ENCODE measurements around the gene MRPL20.
"Not testable (repeated sequence)": the region's sequence is repeated elsewhere in the genome, so short reads cannot be mapped to it uniquely, and the experiment has no call there.

Gene MRPL20

DNA sequence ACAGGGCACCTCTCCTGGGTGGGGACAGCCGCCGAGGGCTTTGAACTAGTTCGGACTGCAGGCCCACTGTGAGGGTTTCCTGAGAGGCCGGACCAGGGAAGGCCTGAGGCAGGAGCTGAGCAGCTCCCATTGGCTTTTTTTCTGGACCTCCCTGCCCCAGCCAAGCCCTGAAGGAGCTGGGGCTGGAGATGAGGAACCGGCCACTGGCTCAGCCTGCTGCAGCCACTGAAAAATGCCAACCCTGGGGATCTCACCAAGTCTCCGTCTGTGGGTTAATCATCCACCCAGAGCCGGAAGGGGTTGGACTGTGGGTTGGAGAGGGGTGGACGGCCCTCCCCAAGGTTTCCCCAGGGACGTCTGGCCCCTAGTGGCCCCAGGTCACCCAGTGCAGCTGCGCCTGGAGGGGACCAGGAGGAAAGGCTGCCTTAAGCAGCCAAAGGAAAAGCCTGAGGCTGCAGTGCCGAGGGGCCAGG lies 30.8 kb upstream of the MRPL20 start:
- no peak for DNase-seq (ENCODE audit: low read depth in 1 of 2, low spot score in 1 of 2)

DNA sequence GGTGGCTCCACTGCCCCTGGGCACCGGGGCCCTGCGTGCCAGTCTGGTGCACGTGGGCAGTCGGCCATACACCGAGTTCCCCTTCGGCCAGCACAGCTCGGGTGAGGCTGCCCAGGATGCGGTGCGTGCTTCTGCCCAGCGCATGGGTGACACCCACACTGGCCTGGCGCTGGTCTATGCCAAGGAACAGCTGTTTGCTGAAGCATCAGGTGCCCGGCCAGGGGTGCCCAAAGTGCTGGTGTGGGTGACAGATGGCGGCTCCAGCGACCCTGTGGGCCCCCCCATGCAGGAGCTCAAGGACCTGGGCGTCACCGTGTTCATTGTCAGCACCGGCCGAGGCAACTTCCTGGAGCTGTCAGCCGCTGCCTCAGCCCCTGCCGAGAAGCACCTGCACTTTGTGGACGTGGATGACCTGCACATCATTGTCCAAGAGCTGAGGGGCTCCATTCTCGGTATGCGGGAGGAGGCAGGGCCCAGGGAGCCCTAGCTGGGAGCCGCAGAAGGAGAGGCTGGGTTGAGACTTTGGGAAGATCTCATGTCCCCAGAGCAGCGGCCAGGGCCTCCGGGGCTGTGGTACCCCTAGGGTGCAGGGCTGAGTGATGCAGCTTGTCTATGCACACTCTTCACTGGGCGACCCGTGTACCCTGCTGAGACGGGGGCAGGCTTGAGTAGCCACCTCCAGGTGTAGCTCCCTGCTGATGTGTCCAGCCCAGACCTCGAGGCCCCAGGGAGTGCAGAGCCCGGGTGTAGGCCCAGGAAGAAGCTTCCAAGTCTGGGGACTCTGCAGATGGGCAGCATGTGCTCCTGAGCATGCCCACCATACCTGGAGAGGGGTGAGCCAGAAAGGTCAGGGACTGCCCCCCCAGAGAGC lies 30.2 kb upstream of the MRPL20 start:
- no peak for DNase-seq (ENCODE audit: low read depth in 1 of 2, low spot score in 1 of 2)

DNA sequence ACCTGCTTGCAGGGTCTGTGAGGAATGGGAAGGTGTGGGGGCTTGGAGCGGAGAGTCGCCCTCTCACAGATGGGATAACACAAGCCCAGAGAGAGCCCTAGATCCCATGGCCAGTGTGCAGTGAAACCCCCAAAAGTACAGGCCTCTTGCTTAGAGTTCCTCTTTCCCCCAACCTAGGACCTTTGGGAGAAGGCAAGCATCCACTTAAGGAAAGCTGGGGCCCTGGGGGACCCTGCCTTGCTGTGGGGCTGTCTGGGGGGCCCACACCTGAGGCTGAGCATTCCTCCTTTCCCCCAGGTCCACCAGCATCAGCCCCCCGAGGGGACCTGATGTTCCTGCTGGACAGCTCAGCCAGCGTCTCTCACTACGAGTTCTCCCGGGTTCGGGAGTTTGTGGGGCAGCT lies 29.5 kb upstream of the MRPL20 start:
- DNase-seq (ENCODE audit: low read depth in 1 of 2, low spot score in 1 of 2): no peak

GRCh38 chr1:1435911-1436629 lies 29.0 kb upstream of the MRPL20 start:
- no peak for DNase-seq (ENCODE audit: low read depth in 1 of 2, low spot score in 1 of 2)

GRCh38 chr1:1435106-1435903 lies 28.2 kb upstream of the MRPL20 start, which contains the start of gene VWA1:
Gene VWA1 (plus strand): TSS chr1:1435690. CDS start chr1:1435749, 59 bp downstream.
- DNase-seq (ENCODE audit: low read depth in 1 of 2, low spot score in 1 of 2): peak in 1 of 2 donors; percentile 29

GRCh38 chr1:1434824-1435105 lies 27.7 kb upstream of the MRPL20 start:
- no peak for DNase-seq (ENCODE audit: low read depth in 1 of 2, low spot score in 1 of 2)

DNA sequence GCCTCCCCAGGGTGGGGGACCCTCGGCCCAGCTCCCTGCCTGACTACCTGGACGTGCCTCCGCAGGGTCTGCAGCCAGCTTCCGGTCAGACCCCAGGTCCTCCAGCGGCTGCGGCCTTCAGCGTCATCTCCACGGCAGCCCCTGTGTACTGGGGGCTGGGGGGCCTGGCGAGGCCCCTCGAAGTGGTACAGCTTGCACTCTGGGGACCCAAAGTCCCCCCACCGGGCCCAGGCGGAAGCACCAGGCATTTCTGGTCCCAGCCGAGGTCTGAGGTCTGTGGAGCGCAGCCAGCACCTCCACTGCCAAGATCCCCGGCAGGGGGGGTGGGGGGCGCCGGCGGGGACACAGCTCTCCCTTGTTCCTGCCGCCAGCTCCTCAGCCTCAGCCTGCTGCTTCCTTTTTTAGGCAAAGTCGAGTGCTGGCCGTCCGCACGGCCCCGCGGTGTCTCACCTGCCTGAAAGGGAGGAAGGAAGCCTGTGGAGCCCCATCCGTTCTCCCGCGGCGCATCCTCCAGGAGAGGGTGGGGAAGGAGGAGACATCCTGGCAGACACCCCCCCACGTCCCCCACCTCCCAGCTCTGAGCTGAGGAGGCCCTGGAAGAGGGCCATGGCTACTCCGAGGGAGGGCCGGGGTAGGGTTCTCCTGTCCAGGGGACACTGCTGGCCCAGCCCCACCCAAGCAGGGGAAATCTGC lies 27.2 kb upstream of the MRPL20 start:
- no peak for DNase-seq (ENCODE audit: low read depth in 1 of 2, low spot score in 1 of 2)

- peak in 1 of 2 donors; percentile 61 for DNase-seq (ENCODE audit: low read depth in 1 of 2, low spot score in 1 of 2)
Observed at GRCh38 chr1:1433804-1434130, 26.7 kb upstream of the MRPL20 start.

GRCh38 chr1:1432951-1433803 lies 26.1 kb upstream of the MRPL20 start:
- DNase-seq (ENCODE audit: low read depth in 1 of 2, low spot score in 1 of 2): no peak

DNA sequence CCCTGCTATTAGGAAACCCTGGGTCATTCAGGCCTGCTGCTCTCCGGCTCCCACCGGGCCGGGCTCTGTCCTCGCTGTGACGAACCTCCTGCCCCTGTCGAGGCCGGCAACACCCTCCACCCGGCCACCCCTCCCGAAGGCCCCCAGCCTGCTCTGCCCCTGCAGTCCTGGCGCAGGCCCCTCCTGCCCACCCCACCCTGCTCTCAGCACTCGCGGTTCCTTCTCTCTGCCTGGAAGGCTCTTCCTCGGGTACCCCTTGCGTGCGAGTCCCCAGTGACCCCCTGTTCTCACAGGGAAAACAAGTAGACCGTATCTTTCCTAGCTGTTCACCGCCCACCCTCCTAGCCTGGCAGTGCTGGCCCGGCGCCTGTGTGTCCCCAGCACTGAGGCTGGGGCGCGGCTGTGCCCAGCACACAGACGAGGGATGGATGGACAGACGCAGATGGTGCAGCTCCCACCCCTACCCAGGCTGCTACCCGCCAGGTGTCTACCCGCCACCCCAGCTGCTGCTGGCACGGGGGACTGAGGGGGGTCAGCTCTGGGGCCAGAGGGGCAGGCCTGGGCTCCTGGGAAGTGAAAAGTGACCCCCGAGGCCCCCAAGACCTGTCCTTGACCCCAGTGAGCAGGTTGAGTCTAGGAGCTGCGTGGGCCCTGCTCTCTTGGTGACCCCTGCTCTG lies 25.3 kb upstream of the MRPL20 start:
- DNase-seq (ENCODE audit: low read depth in 1 of 2, low spot score in 1 of 2): no peak

- DNase-seq (ENCODE audit: low read depth in 1 of 2, low spot score in 1 of 2): no peak
Observed at GRCh38 chr1:1431845-1432273, 24.8 kb upstream of the MRPL20 start.

DNA sequence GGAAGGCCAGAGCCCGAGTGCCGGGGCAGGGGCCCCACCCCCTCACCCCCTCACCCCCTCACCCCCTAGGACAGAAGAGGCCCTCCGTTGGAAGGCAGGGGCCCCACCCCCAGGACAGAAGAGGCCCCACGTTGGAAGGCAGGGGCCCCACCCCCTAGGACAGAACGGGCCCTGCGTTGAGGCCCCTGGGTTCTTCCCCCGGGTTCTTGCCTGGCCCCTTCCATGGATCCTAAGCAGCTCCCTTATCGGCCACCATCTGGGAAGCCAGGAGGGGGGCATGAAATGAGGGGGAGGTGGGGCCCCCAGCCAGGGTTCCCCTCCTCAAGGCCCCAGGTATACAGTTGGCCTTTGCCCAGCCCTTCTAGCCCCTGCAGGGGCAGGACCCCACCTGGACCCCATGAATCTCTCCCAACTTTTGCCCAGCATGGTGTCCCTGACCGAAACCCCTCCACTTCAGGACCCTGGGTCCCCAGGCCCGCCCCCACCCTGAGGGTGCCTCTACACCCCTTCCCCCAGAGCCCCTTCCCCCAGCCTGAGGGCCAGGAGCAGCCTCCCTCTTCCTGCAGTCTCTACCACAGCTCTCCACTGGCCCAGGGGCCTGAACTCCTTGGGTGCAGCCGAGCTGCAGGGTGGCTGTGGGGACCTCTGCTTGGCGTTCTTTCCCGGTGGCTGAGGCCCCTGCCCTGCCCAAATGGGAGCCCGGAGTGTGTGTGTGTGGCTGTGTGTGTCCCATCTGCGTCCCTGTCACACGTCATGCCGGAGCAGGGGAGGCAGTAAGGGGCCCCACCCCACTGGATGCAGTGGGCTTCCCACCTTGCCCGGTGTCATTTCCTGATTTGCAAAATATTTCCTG lies 24.1 kb upstream of the MRPL20 start:
- no peak for DNase-seq (ENCODE audit: low read depth in 1 of 2, low spot score in 1 of 2)

GRCh38 chr1:1430114-1430982 lies 23.3 kb upstream of the MRPL20 start:
- DNase-seq (ENCODE audit: low read depth in 1 of 2, low spot score in 1 of 2): no peak

- DNase-seq (ENCODE audit: low read depth in 1 of 2, low spot score in 1 of 2): no peak
Observed at GRCh38 chr1:1429671-1430073, 22.6 kb upstream of the MRPL20 start.

DNA sequence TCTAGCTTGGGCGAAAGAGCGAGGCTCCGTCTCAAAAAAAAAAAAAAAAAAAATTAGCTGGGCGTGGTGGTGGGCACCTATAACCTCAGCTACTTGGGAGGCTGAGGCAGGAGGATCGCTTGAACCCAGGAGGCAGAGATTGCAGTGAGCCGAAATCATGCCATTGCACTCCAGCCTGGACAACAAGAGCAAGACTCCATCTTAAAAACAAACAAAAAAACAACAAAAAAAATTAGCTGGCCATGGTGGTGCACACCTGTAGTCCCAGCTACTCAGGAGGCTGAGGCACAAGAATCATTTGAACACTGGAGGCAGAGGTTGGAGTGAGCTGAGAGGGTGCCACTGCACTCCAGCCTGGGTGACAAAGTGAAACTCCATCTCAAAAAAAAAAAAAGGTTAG lies 21.9 kb upstream of the MRPL20 start:
- not testable (repeated sequence) for DNase-seq (ENCODE audit: low read depth in 1 of 2, low spot score in 1 of 2)

DNA sequence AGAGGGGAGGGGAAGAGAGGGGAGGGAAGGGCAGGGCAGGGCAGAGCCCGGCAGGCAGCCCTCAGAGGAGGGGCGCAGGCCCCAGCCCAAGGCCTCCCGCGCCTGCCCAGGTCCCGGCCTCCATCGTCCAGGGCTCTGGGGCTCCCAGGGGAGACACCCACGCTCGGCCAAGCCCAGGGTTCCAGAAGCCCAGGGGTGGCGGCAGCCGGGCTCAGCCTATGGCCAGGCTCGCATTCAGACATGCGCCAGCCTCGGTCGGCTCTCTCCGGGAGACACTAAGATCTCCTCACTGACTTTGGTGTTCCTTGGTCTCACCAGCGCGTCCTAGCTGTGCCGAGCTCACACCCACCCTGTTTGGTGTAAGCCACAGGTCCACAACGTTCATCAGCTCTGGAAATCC lies 21.1 kb upstream of the MRPL20 start:
- DNase-seq (ENCODE audit: low read depth in 1 of 2, low spot score in 1 of 2): no peak

DNA sequence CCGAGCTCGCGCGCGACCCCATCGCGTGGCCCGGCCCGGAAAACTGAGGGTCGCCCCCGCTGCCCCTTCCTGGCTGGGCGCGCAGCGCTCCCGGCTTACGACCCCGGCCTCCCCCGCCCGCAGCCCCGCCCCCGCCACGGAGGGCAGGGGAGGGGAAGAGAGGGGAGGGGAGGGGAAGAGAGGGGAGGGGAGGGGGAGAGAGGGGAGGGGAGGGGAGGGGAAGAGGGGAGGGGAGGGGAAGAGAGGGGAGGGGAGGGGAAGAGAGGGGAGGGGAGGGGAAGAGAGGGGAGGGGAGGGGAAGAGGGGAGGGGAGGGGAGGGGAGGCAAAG lies 20.7 kb upstream of the MRPL20 start:
- DNase-seq (ENCODE audit: low read depth in 1 of 2, low spot score in 1 of 2): no peak
